ENCODE measurements around the gene MTRF1. TPM values are rescaled to one million over a fixed set of nuclear protein-coding genes. Genes with fewer than 3 reads are reported as not detected.
"Not testable (repeated sequence)": the region's sequence is repeated elsewhere in the genome, so short reads cannot be mapped to it uniquely, and the experiment has no call there.

Gene MTRF1
- polyA plus RNA-seq, 5 donors = 16.7 to 27.5 (median 26.1) TPM

DNA sequence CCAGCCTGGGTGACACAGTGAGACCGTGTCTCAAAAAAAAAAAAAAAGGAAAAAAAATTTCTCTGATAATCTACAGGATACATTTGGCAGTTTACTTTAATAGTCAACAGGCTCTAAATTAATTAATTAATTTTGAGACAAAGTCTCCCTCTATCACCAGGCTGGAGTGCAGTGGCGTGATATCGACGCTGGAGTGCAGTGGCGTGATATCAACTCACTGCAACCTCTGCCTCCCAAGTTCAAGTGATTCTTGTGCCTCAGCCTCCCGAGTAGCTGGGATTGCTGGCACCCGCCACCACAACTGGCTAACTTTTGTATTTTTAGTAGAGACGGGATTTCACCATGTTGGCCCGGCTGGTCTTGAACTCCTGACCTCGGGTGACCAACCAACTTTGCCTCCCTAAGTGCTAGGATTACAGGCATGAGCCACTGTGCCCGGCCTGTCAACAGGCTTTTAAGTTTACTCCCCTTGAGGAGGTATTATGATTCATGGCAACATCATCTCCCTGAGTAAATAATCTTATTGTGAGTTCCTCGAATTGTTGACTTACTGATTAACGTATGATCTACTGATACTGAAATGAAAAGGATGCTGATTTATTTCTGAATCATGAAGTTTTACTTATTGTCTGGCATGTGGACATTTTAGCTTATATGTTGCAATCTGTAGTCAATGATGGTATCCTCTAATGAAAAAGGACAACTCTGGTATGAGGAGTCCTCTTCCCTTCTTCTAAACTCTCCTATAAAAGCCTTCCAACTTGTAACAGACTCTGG lies 21.3 kb upstream of the MTRF1 start:
- DNase-seq = no peak

DNA sequence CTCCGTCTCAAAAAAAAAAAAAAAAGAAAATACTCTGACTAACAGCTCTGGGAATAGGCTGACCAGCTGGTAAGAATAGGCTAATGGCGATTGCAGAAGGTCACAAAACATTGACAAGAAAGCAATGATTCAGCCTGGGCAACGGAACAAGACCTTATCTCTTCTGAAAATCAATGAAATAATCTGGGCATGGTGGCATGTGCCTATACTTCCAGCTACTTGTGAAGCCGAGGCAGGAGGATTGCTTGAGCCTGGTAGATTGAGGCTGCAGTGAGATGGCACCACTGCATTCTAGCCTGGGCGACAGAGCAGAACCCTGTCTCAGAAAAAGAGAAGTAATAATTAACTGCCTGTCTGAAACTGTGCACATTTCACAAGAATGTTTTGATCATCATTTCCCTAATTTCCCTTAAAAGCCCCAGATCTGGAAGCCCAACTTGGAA lies 18.8 kb upstream of the MTRF1 start:
- DNase-seq = no peak

GRCh38 chr13:41279156-41279555 lies 15.8 kb upstream of the MTRF1 start:
- DNase-seq = not testable (repeated sequence)

GRCh38 chr13:41276824-41277223 lies 13.4 kb upstream of the MTRF1 start:
- DNase-seq = no peak

DNA sequence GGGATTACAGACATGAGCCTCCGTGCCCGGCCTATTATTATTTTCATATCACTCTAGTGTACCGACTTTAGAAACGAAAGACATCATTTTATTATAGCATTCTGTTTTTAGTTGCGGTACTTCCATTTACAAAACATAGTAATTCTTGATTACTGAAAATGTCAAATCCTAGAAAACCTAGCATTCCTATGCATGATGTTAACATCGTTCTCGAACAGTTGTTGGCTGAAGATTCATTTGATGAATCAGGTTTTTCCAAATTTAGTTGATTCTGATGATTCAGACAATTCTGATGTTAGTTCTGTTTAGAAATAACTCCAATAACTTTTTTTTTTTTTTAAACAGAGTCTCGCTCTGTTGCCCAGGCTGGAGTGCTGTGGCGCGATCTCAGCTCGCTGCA lies 11.5 kb upstream of the MTRF1 start:
- DNase-seq = no peak

- DNase-seq = no peak
Measured at GRCh38 chr13:41273831-41274441, 10.6 kb upstream of the MTRF1 start.

- no peak for DNase-seq
Measured at GRCh38 chr13:41271456-41272285, 8.3 kb upstream of the MTRF1 start.

DNA sequence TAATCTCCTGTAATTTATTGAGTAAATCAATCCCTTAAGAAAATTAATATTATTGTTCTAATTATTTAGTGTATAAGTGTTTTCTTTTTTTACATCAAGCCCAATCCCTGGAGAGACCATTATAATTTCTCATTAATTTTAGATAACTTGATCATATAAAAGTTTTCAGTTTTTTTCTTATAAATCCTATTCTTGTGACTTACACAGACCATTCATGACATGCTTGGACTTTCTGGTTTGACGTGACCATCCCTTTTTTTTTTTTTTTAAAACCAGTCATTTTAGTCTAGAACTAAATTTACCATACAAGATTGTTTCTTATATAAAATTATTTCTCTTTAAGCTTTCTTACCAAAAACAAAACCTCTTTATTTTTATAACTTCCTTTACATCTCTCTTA lies 5.4 kb upstream of the MTRF1 start:
- no peak for DNase-seq

DNA sequence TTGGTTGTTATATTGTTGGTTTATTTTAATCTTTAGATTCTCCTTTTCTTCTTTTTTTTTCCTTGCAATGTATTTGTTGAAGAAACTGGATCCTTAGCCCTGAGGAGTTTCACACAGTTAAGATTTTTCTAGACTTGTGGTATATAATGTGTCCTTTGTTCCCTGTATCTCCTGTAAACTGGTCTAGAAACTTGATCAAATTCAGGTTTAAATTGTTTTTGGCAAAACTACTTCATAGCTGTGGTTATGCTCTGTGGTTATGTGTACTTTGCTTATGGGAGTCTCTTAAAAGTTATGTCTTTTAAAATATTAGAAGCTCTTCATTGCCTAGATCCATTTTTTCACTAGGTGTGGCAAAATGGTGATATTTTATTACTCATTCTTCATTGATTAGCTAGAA lies 3.7 kb upstream of the MTRF1 start:
- DNase-seq = no peak

DNA sequence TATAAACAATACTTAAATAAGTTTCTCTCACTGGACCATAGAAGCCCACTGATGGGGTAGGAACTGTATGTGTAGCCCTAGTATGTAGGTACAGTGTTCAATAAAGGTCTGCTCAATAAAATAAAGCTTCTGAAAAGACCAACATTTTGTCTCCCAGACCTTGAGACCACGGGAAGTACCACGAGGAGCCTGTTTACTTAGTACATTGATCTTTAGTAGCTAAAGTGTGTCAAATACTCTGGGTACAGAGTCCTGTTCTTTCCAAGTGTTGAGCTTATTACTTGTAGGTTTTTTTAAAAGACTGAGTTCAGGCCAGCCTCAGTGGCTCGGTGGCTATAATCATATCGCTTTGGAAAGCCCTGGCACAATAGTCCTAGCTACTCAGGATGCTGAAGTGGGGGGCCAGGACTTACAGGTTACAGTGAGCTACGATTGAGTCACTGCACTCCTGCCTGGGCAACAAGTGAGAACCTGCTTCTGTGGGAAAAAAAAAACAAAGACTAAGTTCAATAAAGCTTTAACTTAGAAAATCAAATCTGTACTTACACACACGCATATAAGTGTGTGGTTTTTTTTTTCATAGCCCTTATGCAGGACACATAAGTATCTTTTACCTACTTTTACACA lies 3.4 kb downstream of the MTRF1 start:
- no peak for DNase-seq

DNA sequence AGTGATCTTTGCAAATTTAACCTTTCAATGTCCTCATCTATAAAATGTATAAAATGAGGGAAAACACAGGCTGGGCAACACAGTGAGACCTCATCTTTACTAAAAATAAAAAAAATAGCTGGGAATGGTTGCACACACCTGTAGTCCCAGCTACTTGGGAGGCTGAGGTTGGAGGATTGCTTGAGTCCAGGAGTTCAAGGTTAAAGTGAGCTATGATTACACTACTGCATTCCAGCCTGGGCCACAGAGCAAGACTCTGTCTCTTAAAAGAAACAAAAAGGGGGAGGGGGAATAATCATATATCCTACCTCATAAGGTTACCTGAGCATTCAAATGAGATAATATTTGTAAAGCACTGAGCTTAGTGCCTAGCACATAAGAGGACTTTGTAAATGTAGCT lies 5.8 kb downstream of the MTRF1 start:
- no peak for DNase-seq

- no peak for DNase-seq
Measured at GRCh38 chr13:41254902-41255301, 8.5 kb downstream of the MTRF1 start.

- no peak for DNase-seq
Measured at GRCh38 chr13:41250993-41251392, 12.4 kb downstream of the MTRF1 start.

DNA sequence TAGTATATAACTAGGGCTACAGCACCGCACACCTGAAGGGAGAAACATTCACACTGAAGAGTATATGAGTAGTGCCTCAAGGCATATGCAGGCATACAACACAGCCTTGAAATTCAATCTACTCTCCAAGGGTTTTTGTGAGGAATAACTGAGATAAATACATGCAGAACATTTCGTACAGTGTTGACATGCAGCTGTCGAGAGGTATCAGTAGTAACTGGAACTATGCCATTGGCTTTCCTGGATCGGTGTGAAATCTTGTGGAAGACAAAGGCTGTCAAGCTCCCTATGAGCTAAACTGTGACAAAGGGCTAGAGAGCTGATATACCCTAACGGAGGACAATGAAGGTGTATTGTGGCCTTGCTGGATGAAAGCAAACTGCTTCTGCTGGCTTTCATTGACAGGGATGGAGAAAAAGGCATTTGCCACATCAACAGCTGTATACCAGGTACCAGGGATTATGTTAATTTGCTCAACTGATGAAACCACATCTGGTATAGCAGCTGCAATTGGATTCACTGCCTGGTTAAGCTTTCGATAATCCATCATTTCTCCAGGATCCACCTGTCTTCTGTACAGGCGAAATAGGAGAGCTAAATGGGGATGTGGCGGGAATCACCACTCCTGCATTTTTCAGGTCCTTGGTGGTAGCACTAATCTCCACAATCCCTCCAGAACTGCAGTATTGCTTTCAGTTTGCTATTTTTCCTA lies 16.3 kb downstream of the MTRF1 start:
- DNase-seq = no peak

- no peak for DNase-seq
Measured at GRCh38 chr13:41244556-41244955, 18.8 kb downstream of the MTRF1 start.

- DNase-seq = no peak
Measured at GRCh38 chr13:41241626-41242025, 21.8 kb downstream of the MTRF1 start.

GRCh38 chr13:41236369-41236768 lies 27.0 kb downstream of the MTRF1 start:
- DNase-seq = no peak

DNA sequence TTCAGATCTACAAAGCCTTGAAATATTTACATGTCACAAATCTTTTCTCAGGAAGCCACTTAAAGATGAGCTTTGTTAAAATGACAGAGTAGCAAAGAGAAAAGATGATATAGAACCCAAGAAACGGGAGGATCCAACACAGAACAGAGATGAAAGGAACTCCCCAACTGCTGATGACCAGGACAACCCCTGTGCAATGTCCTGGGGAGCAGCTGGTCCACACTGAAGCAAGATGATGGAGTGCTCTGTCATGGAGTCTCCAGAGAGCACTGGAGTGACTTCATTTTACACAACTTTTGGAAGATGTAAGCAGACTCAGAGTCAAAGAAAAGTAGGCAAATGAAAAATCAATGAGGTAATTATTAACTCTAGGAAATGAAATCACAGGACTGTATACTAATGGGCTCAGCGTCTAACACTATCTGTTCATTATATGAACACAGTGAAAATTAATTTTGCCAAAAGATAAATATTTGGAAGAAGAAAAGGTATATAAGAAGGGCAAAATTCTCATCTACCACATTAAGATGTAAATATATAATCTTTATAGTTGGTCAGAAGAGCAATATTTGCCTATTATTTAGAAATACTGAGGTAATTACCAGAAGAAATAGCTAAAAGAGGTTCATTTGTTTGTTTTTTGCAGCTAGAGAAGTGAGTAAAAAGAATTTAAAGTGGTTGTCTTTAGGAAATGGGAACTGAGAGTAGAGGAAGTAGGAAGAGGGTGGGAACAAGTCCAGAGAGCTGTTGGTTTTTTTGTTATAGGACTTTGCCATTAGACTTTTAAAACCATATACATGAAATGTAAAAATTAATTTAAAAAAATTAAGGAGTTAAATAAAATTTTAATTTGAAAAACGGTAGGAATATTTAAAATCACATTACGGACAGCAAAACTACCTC lies 30.5 kb downstream of the MTRF1 start:
- no peak for DNase-seq

DNA sequence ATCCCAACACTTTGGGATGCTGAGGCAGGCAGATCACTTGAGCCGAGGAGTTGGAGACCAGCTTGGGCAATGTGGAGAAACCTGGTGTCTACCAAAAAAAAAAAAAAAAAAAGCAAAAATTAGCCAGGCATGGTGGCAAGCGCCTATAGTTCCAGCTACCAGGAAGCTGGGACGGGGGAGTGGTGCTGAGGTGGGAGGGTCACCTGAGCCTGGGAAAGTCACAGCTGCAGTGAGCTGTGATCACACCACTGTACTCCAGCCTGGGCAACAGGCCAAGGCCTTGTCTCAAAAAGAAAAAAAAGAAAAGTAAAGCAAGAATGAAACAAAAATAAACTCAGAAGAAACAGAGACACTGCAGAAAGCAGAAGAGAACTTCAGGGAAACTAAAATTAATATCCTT lies 31.6 kb downstream of the MTRF1 start:
- no peak for DNase-seq

GRCh38 chr13:41231025-41231677 lies 32.2 kb downstream of the MTRF1 start:
- DNase-seq = no peak

Data from right lung (tissue), 5 donors.